GM21423 (cell line): ENCODE results near the gene CA10.
A peak's percentile ranks its signal among the peaks of the same experiment; 100 is the strongest.

ENCODE experiments used
- ATAC-seq: cut with Tn5 transposase; IDR thresholded peaks from one replicate; pipeline ENCODE4 v1.9.1; 2021; ENCODE audit warnings: mild to moderate bottlenecking, moderate library complexity; ENCODE audit not compliant: unreplicated experiment

The CA10 gene

GRCh38 chr17:51793686-51794085 lies 364.8 kb downstream of the CA10 start:
- ATAC-seq: no peak

DNA sequence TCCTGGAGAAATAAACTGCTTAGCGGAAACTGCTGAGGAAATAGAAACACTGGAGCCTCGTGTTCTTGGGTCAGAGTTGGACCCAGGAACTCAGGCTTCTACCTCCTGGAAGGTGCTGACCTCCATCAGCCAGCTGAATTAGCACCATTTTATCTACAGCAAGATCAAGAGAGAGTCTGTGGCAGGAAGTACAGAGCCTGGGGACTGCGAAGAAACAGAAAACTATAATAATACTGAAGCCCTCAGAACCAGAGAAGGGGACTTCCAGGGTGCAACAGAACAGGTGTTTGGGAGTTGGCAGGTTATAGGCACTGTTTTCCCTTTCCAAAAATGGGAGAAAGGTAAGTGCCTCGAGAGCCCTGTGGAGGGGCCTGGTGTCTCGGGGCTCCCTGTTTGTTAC lies 379.7 kb downstream of the CA10 start:
- ATAC-seq: no peak

GRCh38 chr17:51770027-51770759 lies 388.3 kb downstream of the CA10 start:
- ATAC-seq: no peak

DNA sequence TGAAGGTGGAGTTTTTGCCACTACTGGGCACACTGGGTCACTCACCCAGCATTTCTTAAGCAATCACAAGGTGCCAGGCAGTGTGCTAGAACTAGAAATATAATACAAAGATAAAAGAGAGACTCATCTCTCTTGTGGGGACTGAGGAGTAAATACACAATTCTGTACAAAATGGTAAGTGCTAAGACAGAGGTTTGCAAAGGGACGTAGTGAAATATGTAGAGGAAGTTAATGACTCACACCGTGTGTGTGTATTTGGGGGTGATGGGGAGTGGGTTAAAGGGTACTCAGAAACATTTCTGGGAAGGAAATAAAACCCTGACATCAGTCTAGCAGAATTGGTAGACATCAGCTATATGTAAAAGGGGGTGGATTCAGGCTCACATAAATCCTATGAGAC lies 389.3 kb downstream of the CA10 start:
- no peak for ATAC-seq

- no peak for ATAC-seq
Observed at GRCh38 chr17:51768706-51769105, 389.8 kb downstream of the CA10 start.

GRCh38 chr17:51767287-51767686 lies 391.2 kb downstream of the CA10 start:
- ATAC-seq: no peak

- no peak for ATAC-seq
Observed at GRCh38 chr17:51765282-51766135, 393.0 kb downstream of the CA10 start.

- peak; percentile 92 for ATAC-seq
Observed at GRCh38 chr17:51764387-51764971, 394.0 kb downstream of the CA10 start.

GRCh38 chr17:51763058-51763457 lies 395.5 kb downstream of the CA10 start:
- ATAC-seq: no peak

- ATAC-seq: no peak
Observed at GRCh38 chr17:51761105-51761504, 397.4 kb downstream of the CA10 start.

- ATAC-seq: no peak
Observed at GRCh38 chr17:51759260-51759659, 399.3 kb downstream of the CA10 start.

GRCh38 chr17:51751072-51751471 lies 407.4 kb downstream of the CA10 start:
- no peak for ATAC-seq

- no peak for ATAC-seq
Observed at GRCh38 chr17:51748749-51749604, 409.5 kb downstream of the CA10 start.

DNA sequence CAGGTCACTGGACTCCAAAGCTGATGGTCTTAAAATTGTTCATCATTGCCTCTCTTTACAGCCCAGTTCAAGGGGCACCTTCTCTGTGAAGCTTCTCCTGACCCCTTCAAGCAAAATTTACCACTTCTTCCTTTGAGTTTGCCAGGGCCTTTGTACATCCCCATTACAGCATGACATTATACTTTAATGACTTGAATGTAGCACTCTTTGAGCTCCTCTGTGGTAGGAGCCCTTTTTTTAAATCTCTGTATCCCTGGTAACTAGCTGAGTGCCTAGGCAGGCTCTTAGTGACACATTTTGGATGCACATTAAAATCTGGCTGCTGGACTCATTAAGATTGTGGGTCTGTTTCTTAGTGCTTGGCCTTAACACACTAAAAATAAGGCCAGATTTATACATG lies 412.1 kb downstream of the CA10 start:
- ATAC-seq: no peak

GRCh38 chr17:51745993-51746392 lies 412.5 kb downstream of the CA10 start:
- ATAC-seq: no peak

DNA sequence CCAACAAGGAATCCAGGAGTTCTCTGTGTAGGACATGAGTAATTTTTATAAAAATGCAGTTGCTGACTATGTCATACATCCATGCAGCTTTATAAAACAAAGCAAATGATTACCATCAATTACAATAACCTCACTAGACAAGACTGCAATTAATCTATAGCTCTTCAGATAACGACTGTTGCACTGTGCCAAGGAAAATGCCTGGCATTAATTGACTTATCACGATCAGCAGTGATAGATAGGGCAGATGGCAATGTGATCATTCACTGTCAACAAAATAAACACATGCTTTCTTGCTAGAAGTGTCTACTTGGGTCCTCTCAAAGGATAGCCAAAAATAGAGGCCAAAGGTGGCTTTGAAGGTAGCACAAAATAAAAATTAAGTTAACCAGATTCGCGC lies 415.0 kb downstream of the CA10 start:
- ATAC-seq: no peak

- no peak for ATAC-seq
Observed at GRCh38 chr17:51742571-51742970, 415.9 kb downstream of the CA10 start.

- ATAC-seq: no peak
Observed at GRCh38 chr17:51741458-51741857, 417.1 kb downstream of the CA10 start.

- no peak for ATAC-seq
Observed at GRCh38 chr17:51740531-51740930, 418.0 kb downstream of the CA10 start.

DNA sequence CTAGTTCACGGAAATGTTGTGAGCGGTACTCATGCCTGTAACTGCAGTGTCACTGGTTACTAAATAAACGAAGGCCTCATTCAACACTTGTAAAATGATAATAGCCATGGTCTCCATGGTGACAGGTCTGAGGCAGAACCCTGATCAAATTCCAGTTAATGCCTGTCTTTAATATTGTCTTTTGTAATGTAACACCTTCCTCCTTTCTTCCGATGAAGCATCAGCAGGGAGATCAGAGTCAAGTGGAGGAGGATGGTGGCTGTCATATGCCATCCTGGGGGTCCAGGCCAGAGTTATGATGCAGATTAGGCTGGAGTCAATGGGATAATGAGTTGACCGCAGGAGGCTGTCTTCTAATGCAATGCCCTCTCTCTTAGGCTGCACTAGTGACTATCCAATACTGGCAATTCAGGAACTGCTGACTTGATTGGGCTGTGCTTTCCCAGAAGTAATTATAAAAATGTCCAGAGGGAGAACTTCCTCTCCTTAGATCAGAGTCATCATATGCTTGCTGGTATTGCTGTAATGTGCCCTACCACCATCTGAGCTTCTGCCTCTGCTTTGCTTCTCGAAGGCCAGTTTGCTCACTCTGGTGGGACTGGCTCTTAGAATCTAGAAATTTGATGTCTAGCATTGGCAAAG lies 419.1 kb downstream of the CA10 start:
- no peak for ATAC-seq
